ENCODE measurements around the gene LRFN2. TPM values are rescaled to one million over a fixed set of nuclear protein-coding genes. Genes with fewer than 3 reads are reported as not detected.

LRFN2 gene
- total RNA-seq, 1 experiment from 2014 or later: not detected

- Histone ChIP-seq H3F3A (ENCODE audit: low read length, unreplicated experiment) (no peaks in the 10 kb centered on the region), H3K4me2 (ENCODE audit: low read length) (no peak overlapping the region), H3K79me2 (ENCODE audit: low read length) (no peaks in the 10 kb centered on the region), H3K9ac (ENCODE audit: low read length) (no peak overlapping the region), H3K9me2 (replicated peaks; ENCODE audit: low read length) (no peaks in the 10 kb centered on the region), H4K20me1 (ENCODE audit: low read length) (no peaks in the 10 kb centered on the region), H3K27me3 (ENCODE audit: low read length) (peaks cover 11% of the 10 kb centered on the region), H3K27ac (ENCODE audit: low read length) (no peak overlapping the region), H2AFZ (ENCODE audit: low read length) (no peak overlapping the region), H3K4me1 (ENCODE audit: insufficient read depth, low read length) (no peaks in the 10 kb centered on the region), H3K36me3 (ENCODE audit: low read depth, low read length) (no peaks in the 10 kb centered on the region; the same call in 1 of the 2 replicates), H3K9me3 (ENCODE audit: low read length) (no peaks in the 10 kb centered on the region), H3K4me3 (ENCODE audit: low read length) (no peak overlapping the region)
- no peak for TF ChIP-seq CTCF (conservative IDR thresholded peaks at IDR 0.05; ENCODE audit: low read depth, low read length)
- no peak for TF ChIP-seq EZH2phosphoT487 (IDR thresholded peaks at IDR 0.05; ENCODE audit: borderline replicate concordance, low read length)
- TF ChIP-seq EZH2 (IDR thresholded peaks at IDR 0.05; ENCODE audit: low read length, unreplicated experiment): no peak
- DNase-seq: no peak
- ChIA-PET POLR2A (ENCODE audit: unreplicated experiment) (no interaction called here), CTCF (no interaction called here)
- BruUV-seq (replicated peaks): no TSS peak
- intact Hi-C loops (cut with micrococcal nuclease): no loop called here
- ATAC-seq: no peak
These were observed 41.2 kb downstream of the LRFN2 start for GRCh38 chr6:40545954-40546353.

GRCh38 chr6:40543776-40544175 lies 43.4 kb downstream of the LRFN2 start:
- TF ChIP-seq CTCF (conservative IDR thresholded peaks at IDR 0.05; ENCODE audit: low read depth, low read length): no peak
- TF ChIP-seq EZH2phosphoT487 (IDR thresholded peaks at IDR 0.05; ENCODE audit: borderline replicate concordance, low read length): no peak
- no peak for TF ChIP-seq EZH2 (IDR thresholded peaks at IDR 0.05; ENCODE audit: low read length, unreplicated experiment)
- no peak overlapping the region for H3K4me3 ChIP-seq (ENCODE audit: low read length)
- H3F3A ChIP-seq (ENCODE audit: low read length, unreplicated experiment): no peaks in the 10 kb centered on the region
- DNase-seq (no peak), ATAC-seq (no peak)
- no peak overlapping the region for H2AFZ ChIP-seq (ENCODE audit: low read length)
- no peak overlapping the region for H3K9ac ChIP-seq (ENCODE audit: low read length)
- no TSS peak for BruUV-seq (replicated peaks)
- POLR2A ChIA-PET (ENCODE audit: unreplicated experiment): no interaction called here
- no peaks in the 10 kb centered on the region for H3K79me2 ChIP-seq (ENCODE audit: low read length)
- H3K4me1 ChIP-seq (ENCODE audit: insufficient read depth, low read length): no peaks in the 10 kb centered on the region
- H3K27ac ChIP-seq (ENCODE audit: low read length): no peak overlapping the region
- intact Hi-C loops (cut with micrococcal nuclease): no loop called here
- CTCF ChIA-PET: no interaction called here
- no peaks in the 10 kb centered on the region for H3K9me2 ChIP-seq (replicated peaks; ENCODE audit: low read length)
- H4K20me1 ChIP-seq (ENCODE audit: low read length): no peaks in the 10 kb centered on the region
- no peak overlapping the region for H3K4me2 ChIP-seq (ENCODE audit: low read length)
- no peaks in the 10 kb centered on the region for H3K36me3 ChIP-seq (ENCODE audit: low read depth, low read length)
- H3K9me3 ChIP-seq (ENCODE audit: low read length): no peaks in the 10 kb centered on the region
- peaks cover 22% of the 10 kb centered on the region for H3K27me3 ChIP-seq (ENCODE audit: low read length)

GRCh38 chr6:40543146-40543545 lies 44.0 kb downstream of the LRFN2 start:
- Histone ChIP-seq H4K20me1 (ENCODE audit: low read length) (no peaks in the 10 kb centered on the region), H3K9me2 (replicated peaks; ENCODE audit: low read length) (no peaks in the 10 kb centered on the region), H3K4me1 (ENCODE audit: insufficient read depth, low read length) (no peaks in the 10 kb centered on the region), H3K4me2 (ENCODE audit: low read length) (no peak overlapping the region), H3K9ac (ENCODE audit: low read length) (no peak overlapping the region), H2AFZ (ENCODE audit: low read length) (no peak overlapping the region), H3F3A (ENCODE audit: low read length, unreplicated experiment) (no peaks in the 10 kb centered on the region), H3K36me3 (ENCODE audit: low read depth, low read length) (no peaks in the 10 kb centered on the region), H3K79me2 (ENCODE audit: low read length) (no peaks in the 10 kb centered on the region), H3K4me3 (ENCODE audit: low read length) (no peak overlapping the region), H3K27ac (ENCODE audit: low read length) (no peak overlapping the region), H3K9me3 (ENCODE audit: low read length) (no peaks in the 10 kb centered on the region), H3K27me3 (ENCODE audit: low read length) (peaks cover 22% of the 10 kb centered on the region)
- DNase-seq (no peak), ATAC-seq (no peak)
- CTCF ChIA-PET: no interaction called here
- POLR2A ChIA-PET (ENCODE audit: unreplicated experiment): no interaction called here
- intact Hi-C loops (cut with micrococcal nuclease): no loop called here
- BruUV-seq (replicated peaks): no TSS peak
- TF ChIP-seq EZH2phosphoT487 (IDR thresholded peaks at IDR 0.05; ENCODE audit: borderline replicate concordance, low read length): no peak
- TF ChIP-seq EZH2 (IDR thresholded peaks at IDR 0.05; ENCODE audit: low read length, unreplicated experiment): no peak
- no peak for TF ChIP-seq CTCF (conservative IDR thresholded peaks at IDR 0.05; ENCODE audit: low read depth, low read length)
